ENCODE measurements around the gene TBC1D2B. TPM values are rescaled to one million over a fixed set of nuclear protein-coding genes. Genes with fewer than 3 reads are reported as not detected.

TBC1D2B gene
- total RNA-seq, 1 experiment from 2014 or later: 17.6 TPM

- no peak overlapping the region for H2AFZ ChIP-seq (ENCODE audit: low read length)
- TF ChIP-seq CTCF (conservative IDR thresholded peaks at IDR 0.05): no peak
- no peaks in the 10 kb centered on the region for H3K4me1 ChIP-seq (ENCODE audit: insufficient read depth, low read length)
- H3K27me3 ChIP-seq (ENCODE audit: insufficient read depth, low read length): no peaks in the 10 kb centered on the region
- H4K20me1 ChIP-seq (ENCODE audit: control insufficient read depth, insufficient read depth, insufficient read length): no peaks in the 10 kb centered on the region
- peaks cover 14 to 15% of the 10 kb centered on the region in 2 experiments for H3K4me1 Mint-ChIP-seq
- no peak overlapping the region for H3K4me3 Mint-ChIP-seq
- no peak overlapping the region for H3K18ac ChIP-seq (ENCODE audit: insufficient read length, low read depth, low read length)
- H3K27ac Mint-ChIP-seq: peak overlapping the region in 1 of 3 experiments; percentile 94; a peak in 3 of 7 replicates
- no peak overlapping the region for H3K14ac ChIP-seq (ENCODE audit: insufficient read depth, low read length)
- no peaks in the 10 kb centered on the region for H3K9me3 ChIP-seq (ENCODE audit: control insufficient read depth, low read depth, low read length)
- no peak overlapping the region for H3K4ac ChIP-seq (ENCODE audit: low read depth, low read length)
- no peak overlapping the region for H2BK5ac ChIP-seq (ENCODE audit: insufficient read length, low read length)
- no peak overlapping the region for H4K8ac ChIP-seq (replicated peaks; ENCODE audit: insufficient read length, low read depth, low read length)
- H2BK120ac ChIP-seq (ENCODE audit: low read depth, low read length, poor library complexity, severe bottlenecking): no peak overlapping the region
- no peak overlapping the region for H4K5ac ChIP-seq (ENCODE audit: insufficient read length, low read depth, low read length)
- no peaks in the 10 kb centered on the region for H3K79me2 ChIP-seq (ENCODE audit: insufficient read depth, low read length)
- no peak overlapping the region for H2BK20ac ChIP-seq (ENCODE audit: low read depth, low read length, poor library complexity, severe bottlenecking)
- no peaks in the 10 kb centered on the region for H3K9me3 Mint-ChIP-seq
- H3K56ac ChIP-seq (ENCODE audit: insufficient read length, low read depth, low read length): no peak overlapping the region
- H3K9ac ChIP-seq (ENCODE audit: extremely low read depth, insufficient read length, low read length): no peak overlapping the region
- H3K23ac ChIP-seq (ENCODE audit: insufficient read length, low read depth, low read length): no peak overlapping the region
- no peak overlapping the region for H2BK15ac ChIP-seq (ENCODE audit: low read depth, low read length)
- WGBS (ENCODE audit: extremely low coverage, insufficient read length, low lambda C conversion rate): no CpG with 5 or more reads among the region's 11 CpGs
- peaks cover 1 to 27% (median 19%) of the 10 kb centered on the region in 3 experiments; a peak in 5 of 7 replicates for H3K36me3 Mint-ChIP-seq (ENCODE audit: insufficient read depth in 1 of 3, low read depth in 3 of 3)
- no peak overlapping the region for H3K4me2 ChIP-seq (ENCODE audit: insufficient read depth, insufficient read length, low read length)
- no peaks in the 10 kb centered on the region for H3K27me3 Mint-ChIP-seq (ENCODE audit: low read depth)
- H4K91ac ChIP-seq (ENCODE audit: insufficient read length, low read depth, low read length): no peak overlapping the region
- H3K27ac ChIP-seq (ENCODE audit: insufficient read length, low read depth, low read length): no peak overlapping the region
- H2BK12ac ChIP-seq (ENCODE audit: insufficient read length, low read depth, low read length): no peak overlapping the region
- H3K23me2 ChIP-seq (ENCODE audit: insufficient read length, low read depth, low read length, poor library complexity, severe bottlenecking): no peaks in the 10 kb centered on the region
- H3K79me1 ChIP-seq (ENCODE audit: insufficient read depth, low read depth, low read length, poor library complexity, severe bottlenecking): no peaks in the 10 kb centered on the region
- DNase-seq: no peak
- no peak overlapping the region for H2AK5ac ChIP-seq (ENCODE audit: insufficient read length, low read length)
- H3T11ph ChIP-seq (ENCODE audit: low read length): no peak overlapping the region
These were observed 70.1 kb downstream of the TBC1D2B start for GRCh38 chr15:78007211-78007931.

All from H9 (cell line).